ENCODE data around the gene QRFP. TPM values are rescaled to one million over a fixed set of nuclear protein-coding genes. Genes with fewer than 3 reads are reported as not detected.
"Not testable (repeated sequence)": the region's sequence is repeated elsewhere in the genome, so short reads cannot be mapped to it uniquely, and the experiment has no call there.

The QRFP gene
- total RNA-seq, 1 experiment from 2014 or later, result not detected

DNA sequence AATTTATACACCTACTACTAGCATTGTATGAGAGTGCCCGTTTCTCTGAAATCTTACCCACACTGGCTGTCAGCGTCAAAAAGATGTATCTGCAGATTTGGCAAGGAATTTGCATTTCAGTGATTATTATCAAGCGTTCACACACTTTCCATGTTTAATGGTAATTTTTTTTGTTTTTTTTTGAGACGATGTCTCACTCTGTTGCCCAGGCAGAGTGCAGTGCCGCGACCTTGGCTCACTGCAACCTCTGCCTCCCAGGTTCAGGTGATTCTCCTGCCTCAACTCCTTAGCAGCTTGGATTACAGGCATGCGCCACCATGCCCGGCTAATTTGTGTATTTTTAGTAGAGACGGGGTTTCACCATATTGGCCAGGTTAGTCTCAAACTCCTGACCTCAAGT is 47.3 kb downstream of the QRFP start:
- Histone ChIP-seq H3K4me2 (ENCODE audit: low read depth, low read length, poor library complexity, severe bottlenecking) (no peak overlapping the region), H3K4me3 (ENCODE audit: low read length) (no peak overlapping the region), H3K9ac (ENCODE audit: low read length) (no peak overlapping the region), H3K79me2 (ENCODE audit: low read length) (peaks cover 70% of the 10 kb centered on the region), H3K9me3 (ENCODE audit: low read length) (no peaks in the 10 kb centered on the region), H3K27me3 (ENCODE audit: low read length) (no peaks in the 10 kb centered on the region), H3K4me1 (ENCODE audit: low read length) (no peaks in the 10 kb centered on the region; the same call in 1 of the 2 replicates), H3K27ac (ENCODE audit: low read length) (no peak overlapping the region), H3K36me3 (ENCODE audit: insufficient read depth, low read length) (no peaks in the 10 kb centered on the region), H3K9me2 (replicated peaks; ENCODE audit: insufficient read depth, low read length) (no peaks in the 10 kb centered on the region), H4K20me1 (ENCODE audit: insufficient read depth, low read depth, low read length) (peaks cover 11% of the 10 kb centered on the region; the same call in 1 of the 2 replicates), H2AFZ (ENCODE audit: low read length) (no peak overlapping the region)
- DNase-seq, result no peak

DNA sequence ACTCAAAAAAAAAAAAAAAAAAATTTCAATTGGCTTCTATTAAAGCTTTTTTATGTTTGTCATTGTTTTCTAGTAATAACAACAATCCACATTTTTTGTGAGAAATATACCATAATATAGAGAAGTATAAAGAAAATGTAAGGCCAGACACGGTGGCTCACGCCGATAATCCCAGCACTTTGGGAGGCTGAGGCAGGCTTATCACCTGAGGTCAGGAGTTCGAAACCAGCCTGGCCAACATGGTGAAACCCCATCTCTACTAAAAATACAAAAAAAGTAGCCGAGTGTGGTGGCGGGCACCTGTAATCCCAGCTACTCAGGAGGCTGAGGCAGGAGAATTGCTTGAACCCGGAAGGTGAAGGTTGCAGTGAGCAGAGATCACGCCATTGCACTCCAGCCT is 48.1 kb downstream of the QRFP start:
- not testable (repeated sequence) for H3K4me2 ChIP-seq (ENCODE audit: low read depth, low read length, poor library complexity, severe bottlenecking); H3K36me3 ChIP-seq (ENCODE audit: insufficient read depth, low read length); H2AFZ ChIP-seq (ENCODE audit: low read length); H3K4me1 ChIP-seq (ENCODE audit: low read length); H3K9me2 ChIP-seq (replicated peaks; ENCODE audit: insufficient read depth, low read length); H3K9me3 ChIP-seq (ENCODE audit: low read length); H3K27ac ChIP-seq (ENCODE audit: low read length); DNase-seq; H3K9ac ChIP-seq (ENCODE audit: low read length); H3K27me3 ChIP-seq (ENCODE audit: low read length); H3K4me3 ChIP-seq (ENCODE audit: low read length)
- peaks cover 78% of the 10 kb centered on the region for H3K79me2 ChIP-seq (ENCODE audit: low read length)
- H4K20me1 ChIP-seq (ENCODE audit: insufficient read depth, low read depth, low read length), result peaks cover 11% of the 10 kb centered on the region; the same call in 1 of the 2 replicates

DNA sequence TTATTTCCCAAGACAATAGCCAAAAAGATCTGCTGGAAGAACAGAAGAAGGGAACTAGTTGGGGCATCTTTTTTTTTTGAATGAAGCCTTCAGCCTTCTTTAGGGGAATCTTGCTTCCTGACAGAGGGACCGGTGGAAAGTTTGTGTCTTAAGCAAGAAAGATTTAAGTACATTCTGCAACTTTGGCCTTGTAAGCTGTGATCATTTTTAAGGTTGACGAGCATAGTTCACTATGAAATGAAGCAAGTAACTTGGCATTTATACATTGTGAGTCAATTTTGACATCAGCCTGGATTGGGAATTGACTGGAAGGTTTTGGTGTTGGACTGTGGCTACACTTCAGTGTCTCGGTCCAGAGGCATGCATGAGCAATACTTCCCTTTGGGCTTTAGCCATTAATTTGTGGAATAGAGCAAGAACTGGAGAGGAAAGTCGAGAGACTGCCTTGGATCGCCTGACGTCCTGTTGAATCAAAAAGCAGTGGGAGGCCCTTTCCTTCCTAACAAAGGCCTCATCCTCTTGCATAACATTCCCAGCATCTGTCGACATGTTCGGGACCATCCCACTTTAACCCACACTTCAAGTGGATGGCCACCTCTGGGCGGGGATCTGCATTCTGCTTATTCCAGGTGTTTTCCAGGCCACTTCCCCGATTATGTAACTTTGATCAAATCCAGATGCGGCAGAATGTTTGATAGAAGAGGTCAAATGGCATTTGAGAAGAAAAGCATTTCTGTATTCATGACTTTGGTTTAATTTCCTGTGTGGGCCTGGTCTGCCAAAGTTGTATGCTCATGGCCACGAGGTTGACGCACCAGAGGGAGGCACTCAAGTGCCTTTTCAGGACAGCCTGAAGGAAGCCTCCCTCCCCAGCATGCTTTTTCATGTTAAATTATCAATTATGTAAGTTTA is 49.0 kb downstream of the QRFP start:
- H3K4me3 ChIP-seq (ENCODE audit: low read length), result no peak overlapping the region
- no peak overlapping the region for H3K27ac ChIP-seq (ENCODE audit: low read length)
- H3K79me2 ChIP-seq (ENCODE audit: low read length), result peaks cover 85% of the 10 kb centered on the region
- no peaks in the 10 kb centered on the region for H3K36me3 ChIP-seq (ENCODE audit: insufficient read depth, low read length)
- H4K20me1 ChIP-seq (ENCODE audit: insufficient read depth, low read depth, low read length), result peaks cover 13% of the 10 kb centered on the region; the same call in 1 of the 2 replicates
- H3K4me2 ChIP-seq (ENCODE audit: low read depth, low read length, poor library complexity, severe bottlenecking), result no peak overlapping the region
- no peaks in the 10 kb centered on the region for H3K9me2 ChIP-seq (replicated peaks; ENCODE audit: insufficient read depth, low read length)
- no peaks in the 10 kb centered on the region for H3K9me3 ChIP-seq (ENCODE audit: low read length)
- no peak for DNase-seq
- H2AFZ ChIP-seq (ENCODE audit: low read length), result no peak overlapping the region
- no peak overlapping the region for H3K9ac ChIP-seq (ENCODE audit: low read length)
- no peaks in the 10 kb centered on the region for H3K27me3 ChIP-seq (ENCODE audit: low read length)
- H3K4me1 ChIP-seq (ENCODE audit: low read length), result no peaks in the 10 kb centered on the region; the same call in 1 of the 2 replicates

DNA sequence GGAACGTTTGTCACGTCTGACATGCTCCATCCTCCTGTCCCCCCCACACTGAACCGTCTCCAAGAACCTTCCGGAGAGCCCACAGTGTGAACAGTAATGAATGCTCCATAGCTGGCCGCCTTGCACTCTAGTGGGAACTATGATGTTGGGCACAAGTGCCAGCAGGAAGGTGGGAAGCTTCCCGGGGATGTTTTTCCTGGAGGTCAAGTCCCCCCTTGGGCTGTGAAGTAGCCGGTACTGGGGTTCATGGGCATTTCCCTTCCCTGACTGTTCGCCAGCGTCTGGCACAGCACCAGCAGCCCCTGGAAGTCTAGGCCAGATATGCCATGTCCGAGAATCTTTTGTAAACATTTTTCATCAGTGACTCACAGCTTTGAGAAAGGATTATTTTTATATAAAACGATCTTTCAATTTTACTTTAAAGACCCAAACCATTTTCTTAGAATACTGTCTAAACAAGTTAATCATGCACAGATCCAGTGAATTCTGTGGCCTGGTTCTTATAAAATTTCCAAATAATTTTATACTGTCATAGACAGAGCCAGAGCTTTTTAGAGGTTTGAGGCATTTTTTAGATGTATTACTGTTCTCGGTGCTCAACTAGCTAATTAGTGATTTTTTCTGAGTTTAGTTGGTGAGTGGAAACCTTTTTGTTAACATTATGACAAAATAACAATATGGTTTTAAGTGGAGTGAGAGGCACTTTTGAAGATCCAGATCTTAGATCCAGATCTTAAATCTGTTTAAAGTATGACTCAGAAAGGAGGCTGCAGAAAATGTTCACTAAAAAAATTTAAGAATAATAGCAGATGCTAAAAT is 49.9 kb downstream of the QRFP start:
- Histone ChIP-seq H2AFZ (ENCODE audit: low read length) (no peak overlapping the region), H3K9me3 (ENCODE audit: low read length) (no peaks in the 10 kb centered on the region), H3K4me2 (ENCODE audit: low read depth, low read length, poor library complexity, severe bottlenecking) (no peak overlapping the region), H3K4me1 (ENCODE audit: low read length) (no peaks in the 10 kb centered on the region; the same call in 1 of the 2 replicates), H3K9me2 (replicated peaks; ENCODE audit: insufficient read depth, low read length) (no peaks in the 10 kb centered on the region), H4K20me1 (ENCODE audit: insufficient read depth, low read depth, low read length) (peaks cover 17% of the 10 kb centered on the region; the same call in 1 of the 2 replicates), H3K79me2 (ENCODE audit: low read length) (peaks cover 89% of the 10 kb centered on the region), H3K27ac (ENCODE audit: low read length) (no peak overlapping the region), H3K27me3 (ENCODE audit: low read length) (no peaks in the 10 kb centered on the region), H3K9ac (ENCODE audit: low read length) (no peak overlapping the region), H3K36me3 (ENCODE audit: insufficient read depth, low read length) (no peaks in the 10 kb centered on the region), H3K4me3 (ENCODE audit: low read length) (no peak overlapping the region)
- no peak for DNase-seq

DNA sequence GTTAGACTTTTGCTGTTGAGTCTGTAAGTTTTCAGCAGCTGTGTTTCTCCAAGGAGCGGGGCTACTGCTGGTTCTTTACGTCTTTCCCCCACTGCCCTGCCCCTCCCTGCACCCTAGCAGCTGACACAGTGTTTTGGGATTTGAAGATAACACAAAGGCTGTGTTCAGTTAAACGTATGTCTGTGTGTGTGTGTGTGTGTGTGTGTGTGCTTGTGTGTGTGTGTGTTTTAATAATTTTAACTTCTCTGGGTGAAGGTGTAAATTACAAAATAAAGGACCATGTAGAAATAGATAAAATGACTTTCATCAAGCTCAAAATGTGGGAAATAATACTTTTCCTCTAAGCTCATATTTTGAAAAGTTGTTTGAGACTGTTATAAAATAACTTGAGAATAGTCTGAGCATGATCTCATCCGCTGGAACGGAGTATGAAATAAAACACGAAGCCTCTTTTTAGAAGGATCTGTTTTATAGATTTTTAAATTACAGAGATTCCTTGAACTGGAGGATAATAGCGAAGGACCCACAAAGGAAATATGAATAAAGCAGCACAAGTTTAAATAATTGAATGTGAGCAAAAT is 50.6 kb downstream of the QRFP start:
- Histone ChIP-seq H3K4me2 (ENCODE audit: low read depth, low read length, poor library complexity, severe bottlenecking) (no peak overlapping the region), H3K4me1 (ENCODE audit: low read length) (no peaks in the 10 kb centered on the region; the same call in 1 of the 2 replicates), H3K36me3 (ENCODE audit: insufficient read depth, low read length) (no peaks in the 10 kb centered on the region)

DNA sequence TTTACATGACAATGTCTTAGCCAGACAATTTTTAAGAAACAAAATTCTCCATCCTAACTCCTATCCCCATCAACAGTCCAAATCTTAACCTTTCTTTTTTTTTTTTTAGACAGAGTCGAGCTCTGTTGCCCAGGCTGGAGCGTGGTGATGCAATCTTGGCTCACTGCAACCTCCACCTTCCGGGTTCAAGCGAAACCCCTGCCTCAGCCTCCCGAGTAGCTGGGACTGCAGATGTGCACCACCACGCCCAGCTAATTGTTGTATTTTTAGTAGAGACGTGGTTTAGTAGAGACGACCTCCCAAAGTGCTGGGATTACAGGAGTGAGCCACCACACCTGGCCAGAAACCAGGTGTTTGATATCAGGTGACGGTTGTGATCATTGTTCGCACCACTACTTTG is 51.4 kb downstream of the QRFP start:
- H3K27ac ChIP-seq (ENCODE audit: low read length), result no peak overlapping the region

More for the DNA sequence above, 50.6 kb downstream of the QRFP start:
- Histone ChIP-seq H3K9me3 (ENCODE audit: low read length) (no peaks in the 10 kb centered on the region), H3K27me3 (ENCODE audit: low read length) (no peaks in the 10 kb centered on the region), H3K79me2 (ENCODE audit: low read length) (peaks cover 88% of the 10 kb centered on the region), H3K9ac (ENCODE audit: low read length) (no peak overlapping the region), H3K27ac (ENCODE audit: low read length) (no peak overlapping the region), H3K9me2 (replicated peaks; ENCODE audit: insufficient read depth, low read length) (no peaks in the 10 kb centered on the region), H4K20me1 (ENCODE audit: insufficient read depth, low read depth, low read length) (peaks cover 17% of the 10 kb centered on the region; the same call in 1 of the 2 replicates), H2AFZ (ENCODE audit: low read length) (no peak overlapping the region), H3K4me3 (ENCODE audit: low read length) (no peak overlapping the region)
- no peak for DNase-seq

DNA sequence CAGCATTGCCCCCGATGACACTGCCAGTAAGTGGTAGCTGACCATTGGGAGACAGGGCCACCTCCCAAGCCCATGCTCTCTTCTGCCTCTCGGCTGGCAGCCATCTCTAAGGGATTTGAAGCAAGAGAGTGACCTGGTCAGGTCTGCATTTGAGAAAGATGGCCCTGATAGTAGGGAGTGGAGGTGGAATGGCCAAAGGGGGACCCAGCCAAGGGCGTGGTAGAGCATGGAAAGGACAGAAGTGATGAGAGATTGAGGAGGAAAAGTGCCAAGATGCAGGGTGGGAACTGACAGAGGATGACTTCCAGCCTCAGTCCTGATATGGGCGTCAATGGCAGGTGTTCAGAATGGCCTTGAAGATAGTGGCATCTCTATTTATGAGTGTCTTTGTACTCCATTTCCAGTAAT is 52.6 kb downstream of the QRFP start:
- H3K4me1 ChIP-seq (ENCODE audit: low read length), result peaks cover 10% of the 10 kb centered on the region
- H3K27ac ChIP-seq (ENCODE audit: low read length), result no peak overlapping the region
- H3K4me2 ChIP-seq (ENCODE audit: low read depth, low read length, poor library complexity, severe bottlenecking), result no peak overlapping the region
- H3K9ac ChIP-seq (ENCODE audit: low read length), result no peak overlapping the region
- H3K36me3 ChIP-seq (ENCODE audit: insufficient read depth, low read length), result no peaks in the 10 kb centered on the region
- peak; percentile 22 for DNase-seq
- no peaks in the 10 kb centered on the region for H3K9me3 ChIP-seq (ENCODE audit: low read length)
- no peaks in the 10 kb centered on the region for H3K27me3 ChIP-seq (ENCODE audit: low read length)
- no peak overlapping the region for H3K4me3 ChIP-seq (ENCODE audit: low read length)
- peaks cover 17% of the 10 kb centered on the region; the same call in 1 of the 2 replicates for H4K20me1 ChIP-seq (ENCODE audit: insufficient read depth, low read depth, low read length)
- no peak overlapping the region for H2AFZ ChIP-seq (ENCODE audit: low read length)
- peaks cover 87% of the 10 kb centered on the region for H3K79me2 ChIP-seq (ENCODE audit: low read length)
- H3K9me2 ChIP-seq (replicated peaks; ENCODE audit: insufficient read depth, low read length), result no peaks in the 10 kb centered on the region

More for the DNA sequence above, 51.4 kb downstream of the QRFP start:
- Histone ChIP-seq H3K9ac (ENCODE audit: low read length) (no peak overlapping the region), H3K36me3 (ENCODE audit: insufficient read depth, low read length) (no peaks in the 10 kb centered on the region), H2AFZ (ENCODE audit: low read length) (no peak overlapping the region), H4K20me1 (ENCODE audit: insufficient read depth, low read depth, low read length) (peaks cover 17% of the 10 kb centered on the region; the same call in 1 of the 2 replicates), H3K27me3 (ENCODE audit: low read length) (no peaks in the 10 kb centered on the region), H3K4me2 (ENCODE audit: low read depth, low read length, poor library complexity, severe bottlenecking) (no peak overlapping the region), H3K9me2 (replicated peaks; ENCODE audit: insufficient read depth, low read length) (no peaks in the 10 kb centered on the region), H3K4me1 (ENCODE audit: low read length) (no peaks in the 10 kb centered on the region; the same call in 1 of the 2 replicates), H3K9me3 (ENCODE audit: low read length) (no peaks in the 10 kb centered on the region), H3K79me2 (ENCODE audit: low read length) (peaks cover 87% of the 10 kb centered on the region), H3K4me3 (ENCODE audit: low read length) (no peak overlapping the region)
- DNase-seq, result no peak

Measured in Karpas-422 (cell line).